Activated CD4-positive, alpha-beta T cell treated with anti-CD3 and anti-CD28 coated beads for 36 hours (primary cell): ENCODE measurements around the gene MTREX. TPM values are rescaled to one million over a fixed set of nuclear protein-coding genes. Genes with fewer than 3 reads are reported as not detected.
A peak's percentile ranks its signal among the peaks of the same experiment; 100 is the strongest.
"Not testable (repeated sequence)": the region's sequence is repeated elsewhere in the genome, so short reads cannot be mapped to it uniquely, and the experiment has no call there.

Source experiments
- ATAC-seq: fragments of 200-7000 bp; cut with Tn5 transposase; one replicate; pipeline ENCODE4 v1.10.0; 2021; ENCODE audit warnings: mild to moderate bottlenecking, moderate library complexity
- CTCF ChIA-PET: fragments of 350-600 bp; sonication (Branson Sonifier 250); formaldehyde crosslinking; loops from one replicate; lab custom pipeline; 2021; ENCODE audit warnings: antibody characterized with exemption; lab: Charles Lee
- POLR2A ChIA-PET: fragments of 350-600 bp; sonication (Branson Sonifier 250); formaldehyde crosslinking; loops from one replicate; lab custom pipeline; 2021; ENCODE audit warnings: antibody characterized with exemption, inconsistent platforms; lab: Charles Lee
- DNase-seq: peaks from one replicate; pipeline ENCODE4 v3.0.0-alpha.2; 2020
- H3K27ac Mint-ChIP-seq: one replicate; pipeline ENCODE4 v1.8.0; 2021; ENCODE audit warnings: mixed read lengths
- H3K27me3 Mint-ChIP-seq: one replicate; pipeline ENCODE4 v1.8.0; 2021; ENCODE audit warnings: mixed read lengths
- H3K36me3 Mint-ChIP-seq: one replicate; pipeline ENCODE4 v1.8.0; 2021; ENCODE audit warnings: low read depth, mixed read lengths
- H3K4me1 Mint-ChIP-seq: one replicate; pipeline ENCODE4 v1.8.0; 2021; ENCODE audit warnings: mixed read lengths
- H3K4me3 Mint-ChIP-seq: one replicate; pipeline ENCODE4 v1.8.0; 2021; ENCODE audit warnings: mild to moderate bottlenecking, moderate library complexity, mixed read lengths
- H3K9me3 Mint-ChIP-seq: one replicate; pipeline ENCODE4 v1.8.0; 2021; ENCODE audit warnings: low read depth, mixed read lengths
- intact Hi-C, 2 experiments: fragments of 100-400 bp; cut with DNase I in 1 of 2; cut with micrococcal nuclease in 1 of 2; formaldehyde crosslinking; loops; one replicate each; pipeline versions ENCODE4 v1.14.2 to v1.15.1; 2022 to 2024; cut with DNase I, micrococcal nuclease
- total RNA-seq, 2 experiments: library from RNA; stranded (reverse); gene quantifications; one replicate each; pipeline ENCODE4 v1.2.3, GENCODE V29; 2021

Gene MTREX
- total RNA-seq, 2 experiments from 2014 or later = 98.2 to 106 TPM

DNA sequence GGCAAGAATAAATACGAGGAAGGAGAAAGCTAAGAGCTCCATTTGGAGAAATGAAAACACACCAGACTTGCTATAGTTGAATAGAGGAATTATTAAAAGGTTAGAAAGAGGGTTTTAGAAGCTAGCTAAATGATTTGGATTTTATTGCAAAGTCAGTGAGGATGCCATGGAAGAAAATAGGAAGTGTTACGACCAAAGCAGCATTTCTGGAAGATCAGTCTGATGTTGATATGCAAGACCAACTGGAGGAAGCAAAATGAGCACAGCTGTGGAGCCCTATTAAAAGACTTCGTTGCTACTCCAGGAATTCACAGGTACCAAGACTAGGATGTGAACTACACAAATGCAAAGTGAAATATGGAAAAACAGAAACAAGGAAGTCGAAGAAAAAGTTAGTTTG, 2.4 kb upstream of the MTREX start:
- no peak for ATAC-seq
- no peak for DNase-seq
- peaks cover 20% of the 10 kb centered on the region for H3K36me3 Mint-ChIP-seq
- intact Hi-C loops = loop anchor here in 1 of 2 experiments (5.0 kb wide), 1 partner anchor 78 kb away; the partner anchor contains the start of gene MCIDAS
- ChIA-PET CTCF (interaction anchor here (0.6 to 1.6 kb wide), 3 partner anchors 78 to 1570 kb away, joined by 3 to 5 read pairs (median 5); partner anchors contain the start of gene MCIDAS), POLR2A (no interaction called here)
- peaks cover 8% of the 10 kb centered on the region for H3K9me3 Mint-ChIP-seq
- no peaks in the 10 kb centered on the region for H3K27me3 Mint-ChIP-seq
- peaks cover 13% of the 10 kb centered on the region for H3K4me1 Mint-ChIP-seq
- no peak overlapping the region for H3K4me3 Mint-ChIP-seq
- H3K27ac Mint-ChIP-seq = no peak overlapping the region

DNA sequence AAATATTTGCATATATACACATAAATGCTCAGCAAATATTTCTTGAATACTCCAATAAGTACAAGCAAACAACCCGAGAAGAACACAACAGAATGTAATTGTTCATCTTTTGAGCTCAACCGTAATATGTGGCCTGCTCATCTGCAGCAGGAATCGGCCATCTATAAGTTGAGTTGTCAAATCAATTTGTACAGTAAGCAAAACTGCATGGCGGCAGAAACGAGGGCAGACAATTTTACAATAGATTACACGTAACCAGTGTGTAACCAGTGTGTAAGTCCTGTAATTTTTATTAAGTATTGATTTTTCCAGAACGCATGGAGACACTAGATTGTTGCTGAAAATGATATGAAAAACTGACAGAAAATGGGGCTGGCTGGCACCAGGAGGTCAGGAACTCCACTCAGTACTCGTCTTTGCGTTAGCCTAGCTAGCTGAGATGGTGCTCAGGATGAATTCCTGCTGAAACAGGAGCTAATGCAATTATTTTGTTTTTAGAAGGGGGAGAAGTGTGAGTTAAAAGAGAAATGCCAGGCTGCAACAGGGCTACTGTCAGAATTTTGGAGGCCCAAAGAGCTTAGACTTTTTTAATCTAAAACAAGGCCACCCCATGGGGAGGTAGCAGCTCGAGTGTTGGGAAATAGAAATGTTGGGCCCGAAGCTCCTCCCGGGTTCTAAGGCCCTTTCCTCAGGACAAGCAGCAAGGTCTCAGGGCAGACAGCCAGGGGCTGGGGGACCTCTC, 977 bp upstream of the MTREX start:
- DNase-seq (no peak), ATAC-seq (no peak)
- H3K4me1 Mint-ChIP-seq = peaks cover 25% of the 10 kb centered on the region
- no peak overlapping the region for H3K4me3 Mint-ChIP-seq
- POLR2A ChIA-PET = interaction anchor here (1.4 kb wide), 1 partner anchor 11 kb away, joined by 7 read pairs; no protein-coding TSS in a partner anchor
- H3K27me3 Mint-ChIP-seq = no peaks in the 10 kb centered on the region
- peaks cover 18% of the 10 kb centered on the region for H3K36me3 Mint-ChIP-seq
- no peak overlapping the region for H3K27ac Mint-ChIP-seq
- CTCF ChIA-PET = interaction anchor here (0.6 to 2.4 kb wide), 7 partner anchors 12 to 385 kb away, joined by 3 to 8 read pairs (median 5); no protein-coding TSS in a partner anchor
- intact Hi-C loops = loop anchor here (1.0 to 5.0 kb wide), 7 partner anchors 80 to 997 kb away; partner anchors contain the start of genes MCIDAS (in 2 of the 2), ARL15 (in 1 of the 2), IL6ST (in 1 of the 2) and SLC38A9 (in 1 of the 2)
- H3K9me3 Mint-ChIP-seq = peaks cover 4% of the 10 kb centered on the region

DNA sequence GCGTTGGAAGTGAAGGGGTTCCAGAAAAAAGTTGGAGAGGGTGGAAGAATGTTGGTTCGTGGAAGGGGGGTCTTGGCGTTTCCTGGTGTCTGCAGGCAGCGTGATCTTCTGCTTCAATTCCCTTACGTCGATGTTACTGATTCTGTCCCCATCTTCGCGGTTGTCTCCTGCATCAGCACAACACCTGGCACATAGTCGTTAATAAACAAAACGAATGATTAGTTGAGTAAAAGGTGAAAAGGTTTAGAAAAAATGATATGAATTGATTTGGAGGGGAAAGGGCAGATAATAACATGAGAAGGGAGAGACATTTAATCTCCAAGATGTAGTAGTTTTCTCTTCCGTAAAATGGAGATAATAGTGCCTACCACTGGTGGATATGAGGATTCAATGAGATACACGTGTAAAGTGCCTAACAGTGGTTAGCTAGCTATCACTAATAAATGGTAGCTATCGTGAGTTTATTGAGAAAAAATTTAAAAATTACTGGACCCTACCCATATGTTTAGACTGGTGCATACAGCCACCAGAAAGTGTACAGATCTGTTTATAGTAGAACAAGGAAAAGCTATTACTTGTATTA, 556 bp downstream of the MTREX start:
- DNase-seq (peak; percentile 41), ATAC-seq (peak; percentile 13)
- ChIA-PET CTCF (interaction anchor here (0.6 to 2.4 kb wide), 5 partner anchors 17 to 384 kb away, joined by 3 to 8 read pairs (median 3); no protein-coding TSS in a partner anchor), POLR2A (interaction anchor here (0.6 to 1.4 kb wide), 5 partner anchors 10 to 670 kb away, joined by 3 to 12 read pairs (median 4); no protein-coding TSS in a partner anchor)
- Mint-ChIP-seq H3K4me1 (peaks cover 33% of the 10 kb centered on the region), H3K4me3 (no peak overlapping the region), H3K27me3 (no peaks in the 10 kb centered on the region), H3K27ac (no peak overlapping the region), H3K36me3 (peaks cover 15% of the 10 kb centered on the region), H3K9me3 (peaks cover 2% of the 10 kb centered on the region)
- intact Hi-C loops = loop anchor here (1.0 to 5.0 kb wide), 3 partner anchors 81 to 1866 kb away; partner anchors contain the start of genes CDC20B (in 1 of the 2), GPBP1 (in 1 of the 2) and MCIDAS (in 1 of the 2)

DNA sequence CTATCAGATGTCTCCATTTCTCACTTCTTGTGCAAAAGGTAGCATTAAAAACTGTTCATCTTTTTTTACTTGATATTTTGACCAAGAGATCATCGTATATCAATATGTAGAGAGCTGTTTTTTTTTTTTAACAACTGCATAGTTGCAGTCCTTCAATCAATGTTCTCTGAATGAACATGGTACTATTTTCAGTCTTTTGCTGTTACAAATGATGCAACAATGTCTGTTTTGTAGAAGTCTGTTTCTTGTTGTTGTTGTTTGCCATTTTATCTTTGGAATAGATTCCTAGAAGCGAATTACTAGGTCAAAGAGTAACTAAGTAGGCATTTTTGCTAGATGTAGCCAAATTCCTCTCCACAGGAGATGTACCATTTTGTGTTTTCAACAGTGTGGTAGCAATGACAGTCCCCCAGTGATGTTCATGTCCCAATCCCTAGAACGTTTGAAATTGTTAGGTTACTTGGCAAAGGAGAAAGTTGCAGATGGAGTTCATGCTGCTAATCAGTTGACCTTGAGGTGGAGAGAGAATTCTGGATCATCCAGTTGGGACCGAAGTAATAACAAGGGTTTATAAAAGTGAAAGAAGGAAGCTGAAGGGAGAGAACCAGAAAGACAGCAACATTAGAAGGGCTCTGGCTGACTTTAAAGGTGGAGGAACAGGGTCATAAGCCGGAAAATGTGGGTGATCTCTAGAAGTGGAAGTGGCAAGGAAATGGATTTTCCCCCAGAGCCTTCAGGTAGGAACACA, 6.3 kb downstream of the MTREX start:
- peak overlapping the region; percentile 28 for H3K27ac Mint-ChIP-seq
- CTCF ChIA-PET = no interaction called here
- peaks cover 62% of the 10 kb centered on the region for H3K4me1 Mint-ChIP-seq
- POLR2A ChIA-PET = no interaction called here
- H3K4me3 Mint-ChIP-seq = no peak overlapping the region
- no peak for ATAC-seq
- intact Hi-C loops = no loop called here
- peaks cover 5% of the 10 kb centered on the region for H3K9me3 Mint-ChIP-seq
- peaks cover 43% of the 10 kb centered on the region for H3K36me3 Mint-ChIP-seq
- DNase-seq = no peak
- H3K27me3 Mint-ChIP-seq = no peaks in the 10 kb centered on the region

DNA sequence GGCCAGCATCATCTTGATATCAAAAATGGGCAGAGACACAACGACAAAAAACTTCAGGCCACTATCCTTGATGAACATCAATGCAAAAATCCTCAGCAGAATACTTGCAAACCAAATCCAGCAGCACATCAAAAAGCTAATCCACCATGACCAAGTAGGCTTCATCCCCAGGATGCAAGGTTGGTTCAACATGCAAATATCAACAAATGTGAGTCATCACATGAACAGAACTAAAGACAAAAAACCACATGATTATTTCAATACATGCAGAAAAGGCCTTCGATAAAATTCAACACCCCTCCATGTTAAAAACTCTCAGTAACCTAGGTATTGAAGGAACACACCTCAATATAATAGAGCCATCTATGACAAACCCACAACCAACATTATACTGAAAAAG, 8.5 kb downstream of the MTREX start:
- CTCF ChIA-PET = interaction anchor here (0.7 kb wide), 1 partner anchor 9 kb away, joined by 3 read pairs; no protein-coding TSS in a partner anchor
- no peak overlapping the region for H3K27ac Mint-ChIP-seq
- DNase-seq (no peak), ATAC-seq (no peak)
- no peak overlapping the region for H3K4me3 Mint-ChIP-seq
- H3K9me3 Mint-ChIP-seq = peaks cover 5% of the 10 kb centered on the region
- H3K27me3 Mint-ChIP-seq = no peaks in the 10 kb centered on the region
- H3K4me1 Mint-ChIP-seq = peaks cover 56% of the 10 kb centered on the region
- POLR2A ChIA-PET = no interaction called here
- H3K36me3 Mint-ChIP-seq = peaks cover 40% of the 10 kb centered on the region
- intact Hi-C loops = no loop called here

DNA sequence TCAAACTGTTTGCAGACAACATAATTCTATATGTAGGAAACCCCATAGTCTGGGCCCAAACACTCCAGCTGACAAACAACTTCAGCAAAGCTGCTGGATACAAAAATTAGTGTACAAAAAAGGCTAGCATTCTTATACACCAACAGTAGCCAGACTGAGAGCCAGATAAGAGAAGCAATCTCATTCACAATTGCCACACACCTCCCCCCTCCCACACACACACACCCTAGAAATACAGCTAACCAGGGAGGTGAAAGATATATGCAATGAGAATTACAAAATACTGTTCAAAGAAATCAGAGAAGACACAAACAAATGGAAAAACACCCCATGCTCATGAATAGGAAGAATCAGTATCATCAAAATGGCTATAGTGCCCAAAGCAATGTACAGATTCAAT, 9.0 kb downstream of the MTREX start:
- CTCF ChIA-PET = no interaction called here

DNA sequence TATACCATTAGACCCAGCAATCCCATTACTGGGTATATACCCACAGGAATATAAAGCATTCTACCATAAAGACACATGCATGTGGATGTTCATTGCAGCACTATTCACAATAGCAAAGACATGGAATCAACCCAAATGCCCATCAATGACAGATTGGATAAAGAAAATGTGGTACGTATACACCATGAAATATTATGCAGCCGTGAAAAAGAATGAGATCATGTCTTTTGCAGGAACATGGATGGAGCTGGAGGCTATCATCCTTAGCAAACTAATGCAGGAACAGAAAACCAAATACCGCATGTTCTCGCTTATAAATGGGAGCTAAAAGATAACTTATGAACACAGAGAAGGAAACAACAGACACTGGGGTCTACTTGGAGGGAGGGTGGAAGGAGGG, 10.4 kb downstream of the MTREX start:
- Mint-ChIP-seq H3K4me1 (peaks cover 41% of the 10 kb centered on the region), H3K36me3 (peaks cover 38% of the 10 kb centered on the region)
- H3K9me3 Mint-ChIP-seq, DNase-seq, H3K4me3 Mint-ChIP-seq, H3K27ac Mint-ChIP-seq, intact Hi-C loops, ATAC-seq, H3K27me3 Mint-ChIP-seq: not testable (repeated sequence)
- POLR2A ChIA-PET = interaction anchor here (0.8 to 1.3 kb wide), 2 partner anchors 11 to 226 kb away, joined by 3 to 7 read pairs; partner anchors contain the start of genes DHX29 and MTREX
- CTCF ChIA-PET = interaction anchor here (0.8 kb wide), 1 partner anchor 620 kb away, joined by 3 read pairs; no protein-coding TSS in a partner anchor

More for the DNA sequence above, 9.0 kb downstream of the MTREX start:
- ATAC-seq (no peak), DNase-seq (no peak)
- H3K27me3 Mint-ChIP-seq = no peaks in the 10 kb centered on the region
- POLR2A ChIA-PET = no interaction called here
- peaks cover 53% of the 10 kb centered on the region for H3K4me1 Mint-ChIP-seq
- peaks cover 38% of the 10 kb centered on the region for H3K36me3 Mint-ChIP-seq
- H3K9me3 Mint-ChIP-seq = peaks cover 5% of the 10 kb centered on the region
- no peak overlapping the region for H3K4me3 Mint-ChIP-seq
- intact Hi-C loops = no loop called here
- no peak overlapping the region for H3K27ac Mint-ChIP-seq

DNA sequence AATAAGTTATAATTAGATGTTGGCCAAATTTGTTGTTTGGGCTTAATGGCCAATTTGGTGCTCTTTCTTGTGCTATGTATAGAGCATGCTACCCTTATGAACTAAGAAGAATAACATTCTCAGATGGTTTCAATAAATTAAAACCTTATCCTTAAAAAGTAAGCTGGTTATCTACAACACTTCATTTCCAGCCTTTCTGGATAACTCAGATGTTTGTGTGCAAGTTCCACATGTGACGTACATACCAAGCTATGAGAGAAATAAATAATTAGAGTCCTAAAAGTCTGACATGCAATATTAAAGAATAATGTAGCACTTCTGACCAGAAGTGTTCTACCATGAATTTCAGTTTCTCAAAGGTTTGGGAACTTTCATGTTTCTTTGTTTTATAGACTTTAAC, 11.7 kb downstream of the MTREX start:
- H3K27me3 Mint-ChIP-seq = no peaks in the 10 kb centered on the region
- CTCF ChIA-PET = interaction anchor here (0.6 to 1.2 kb wide), 4 partner anchors 9 to 196 kb away, joined by 3 read pairs; no protein-coding TSS in a partner anchor
- H3K9me3 Mint-ChIP-seq = peaks cover 5% of the 10 kb centered on the region
- no peak overlapping the region for H3K4me3 Mint-ChIP-seq
- DNase-seq = no peak
- intact Hi-C loops = no loop called here
- no peak for ATAC-seq
- peaks cover 31% of the 10 kb centered on the region for H3K36me3 Mint-ChIP-seq
- POLR2A ChIA-PET = no interaction called here
- no peak overlapping the region for H3K27ac Mint-ChIP-seq
- peaks cover 31% of the 10 kb centered on the region for H3K4me1 Mint-ChIP-seq

DNA sequence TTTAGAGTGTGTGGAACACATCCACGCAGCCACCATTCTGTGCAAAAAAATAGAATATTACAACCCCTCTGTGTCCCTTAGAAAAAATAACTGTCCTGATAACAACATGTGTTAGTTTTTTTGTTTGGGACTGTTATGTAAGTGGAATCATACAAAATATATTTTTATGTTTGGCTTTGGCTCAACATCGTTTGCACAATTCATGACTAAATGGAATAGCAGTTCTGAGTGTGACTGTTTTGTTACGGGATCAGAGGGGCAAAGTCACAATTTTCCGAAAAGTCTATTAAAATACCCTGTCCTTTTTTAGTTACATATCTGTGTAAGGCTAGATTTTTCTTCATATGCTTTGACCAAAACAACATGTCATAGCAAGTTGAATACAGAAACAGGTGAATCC, 12.8 kb downstream of the MTREX start:
- H3K27ac Mint-ChIP-seq = no peak overlapping the region
- ChIA-PET CTCF (interaction anchor here (0.7 to 1.2 kb wide), 2 partner anchors 10 to 307 kb away, joined by 3 read pairs; no protein-coding TSS in a partner anchor), POLR2A (no interaction called here)
- H3K4me1 Mint-ChIP-seq = peaks cover 28% of the 10 kb centered on the region
- DNase-seq = no peak
- intact Hi-C loops = no loop called here
- no peak for ATAC-seq
- H3K36me3 Mint-ChIP-seq = peaks cover 33% of the 10 kb centered on the region
- peaks cover 5% of the 10 kb centered on the region for H3K9me3 Mint-ChIP-seq
- no peak overlapping the region for H3K4me3 Mint-ChIP-seq
- no peaks in the 10 kb centered on the region for H3K27me3 Mint-ChIP-seq

DNA sequence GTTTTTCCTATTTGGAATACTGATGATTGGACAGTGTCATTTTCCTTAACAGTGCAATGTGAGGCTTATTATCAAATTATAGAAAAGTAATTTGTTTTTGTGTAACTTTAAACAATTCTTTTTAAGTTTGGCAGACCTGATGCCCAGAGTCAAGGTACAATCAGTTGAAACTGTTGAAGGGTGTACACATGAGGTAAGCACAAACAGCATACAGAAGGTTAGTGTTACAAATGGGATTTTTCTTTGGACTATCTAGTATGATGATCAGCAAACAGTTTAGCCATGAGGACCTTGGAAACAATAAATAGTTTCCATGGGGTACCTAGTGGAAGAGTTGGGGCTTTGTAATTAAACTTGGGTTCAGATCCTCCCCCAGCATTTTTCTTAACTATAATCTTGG, 16.2 kb downstream of the MTREX start:
- ChIA-PET CTCF (no interaction called here), POLR2A (no interaction called here)
- H3K27me3 Mint-ChIP-seq = no peaks in the 10 kb centered on the region
- H3K9me3 Mint-ChIP-seq = no peaks in the 10 kb centered on the region
- DNase-seq (no peak), ATAC-seq (no peak)
- peaks cover 26% of the 10 kb centered on the region for H3K36me3 Mint-ChIP-seq
- intact Hi-C loops = no loop called here
- no peak overlapping the region for H3K27ac Mint-ChIP-seq
- no peak overlapping the region for H3K4me3 Mint-ChIP-seq
- H3K4me1 Mint-ChIP-seq = peaks cover 20% of the 10 kb centered on the region
